HG02973 (cell line): ENCODE data around the gene EXOC4.

Experiments used
- ATAC-seq: cut with Tn5 transposase; IDR thresholded peaks from one replicate; pipeline ENCODE4 v1.9.1; 2021; ENCODE audit warnings: moderate library complexity; ENCODE audit not compliant: unreplicated experiment

Gene EXOC4

GRCh38 chr7:133808493-133808866 is 555.6 kb downstream of the EXOC4 start:
- ATAC-seq = no peak

GRCh38 chr7:133812877-133813276 is 560.0 kb downstream of the EXOC4 start:
- ATAC-seq = no peak

GRCh38 chr7:133815611-133816210 is 562.8 kb downstream of the EXOC4 start:
- ATAC-seq = no peak

- no peak for ATAC-seq
These were observed 566.8 kb downstream of the EXOC4 start for GRCh38 chr7:133819695-133820094.

- no peak for ATAC-seq
These were observed 567.7 kb downstream of the EXOC4 start for GRCh38 chr7:133820584-133820983.

- no peak for ATAC-seq
These were observed 568.3 kb downstream of the EXOC4 start for GRCh38 chr7:133821171-133821570.

GRCh38 chr7:133822001-133822641 is 569.2 kb downstream of the EXOC4 start:
- ATAC-seq = no peak

- no peak for ATAC-seq
These were observed 570.1 kb downstream of the EXOC4 start for GRCh38 chr7:133822868-133823552.

GRCh38 chr7:133824132-133824531 is 571.3 kb downstream of the EXOC4 start:
- no peak for ATAC-seq

GRCh38 chr7:133827707-133828623 is 575.1 kb downstream of the EXOC4 start:
- no peak for ATAC-seq

- no peak for ATAC-seq
These were observed 576.0 kb downstream of the EXOC4 start for GRCh38 chr7:133828906-133829305.

GRCh38 chr7:133829336-133829897 is 576.5 kb downstream of the EXOC4 start:
- no peak for ATAC-seq

- no peak for ATAC-seq
These were observed 577.2 kb downstream of the EXOC4 start for GRCh38 chr7:133830081-133830480.

GRCh38 chr7:133836666-133837065 is 583.8 kb downstream of the EXOC4 start:
- no peak for ATAC-seq

- no peak for ATAC-seq
These were observed 584.3 kb downstream of the EXOC4 start for GRCh38 chr7:133837224-133837623.

GRCh38 chr7:133839121-133839520 is 586.2 kb downstream of the EXOC4 start:
- ATAC-seq = no peak

- ATAC-seq = no peak
These were observed 590.5 kb downstream of the EXOC4 start for GRCh38 chr7:133843341-133843740.

- ATAC-seq = no peak
These were observed 592.1 kb downstream of the EXOC4 start for GRCh38 chr7:133845005-133845404.

- no peak for ATAC-seq
These were observed 593.5 kb downstream of the EXOC4 start for GRCh38 chr7:133846203-133846945.
